Cerebellar cortex (tissue), 1 donor: Measurements from ENCODE around the gene IRGQ.
"Not testable (repeated sequence)": the region's sequence is repeated elsewhere in the genome, so short reads cannot be mapped to it uniquely, and the experiment has no call there.

Experiments
- DNase-seq: peaks from one replicate; pipeline ENCODE4 v3.0.0-alpha.2; 2015; ENCODE audit warnings: low spot score

Gene IRGQ

DNA sequence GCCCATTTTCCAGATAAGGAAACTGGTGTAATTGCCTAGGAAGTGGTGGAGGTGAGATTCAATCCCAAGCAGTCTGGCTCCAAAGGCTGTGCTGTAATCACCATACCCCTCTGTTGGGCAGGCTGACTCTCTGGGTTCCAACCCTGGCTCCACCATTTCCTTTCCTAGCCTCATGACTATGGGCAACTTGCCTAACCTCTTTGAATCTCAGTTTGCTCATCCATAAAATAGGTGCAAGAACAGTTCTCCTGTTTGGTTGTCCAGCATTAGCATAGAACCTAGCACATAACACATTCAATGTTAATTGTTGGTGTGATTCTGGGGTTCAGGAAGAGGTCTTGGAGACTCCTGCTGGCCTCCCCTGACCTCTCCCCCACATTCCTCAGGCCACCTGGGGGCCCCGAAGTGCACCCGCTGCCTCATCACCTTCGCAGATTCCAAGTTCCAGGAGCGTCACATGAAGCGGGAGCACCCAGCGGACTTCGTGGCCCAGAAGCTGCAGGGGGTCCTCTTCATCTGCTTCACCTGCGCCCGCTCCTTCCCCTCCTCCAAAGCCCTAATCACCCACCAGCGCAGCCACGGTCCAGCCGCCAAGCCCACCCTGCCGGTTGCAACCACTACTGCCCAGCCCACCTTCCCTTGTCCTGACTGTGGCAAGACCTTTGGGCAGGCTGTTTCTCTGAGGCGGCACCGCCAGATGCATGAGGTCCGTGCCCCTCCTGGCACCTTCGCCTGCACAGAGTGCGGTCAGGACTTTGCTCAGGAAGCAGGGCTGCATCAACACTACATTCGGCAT is 2.7 kb upstream of the IRGQ start:
- no peak for DNase-seq

DNA sequence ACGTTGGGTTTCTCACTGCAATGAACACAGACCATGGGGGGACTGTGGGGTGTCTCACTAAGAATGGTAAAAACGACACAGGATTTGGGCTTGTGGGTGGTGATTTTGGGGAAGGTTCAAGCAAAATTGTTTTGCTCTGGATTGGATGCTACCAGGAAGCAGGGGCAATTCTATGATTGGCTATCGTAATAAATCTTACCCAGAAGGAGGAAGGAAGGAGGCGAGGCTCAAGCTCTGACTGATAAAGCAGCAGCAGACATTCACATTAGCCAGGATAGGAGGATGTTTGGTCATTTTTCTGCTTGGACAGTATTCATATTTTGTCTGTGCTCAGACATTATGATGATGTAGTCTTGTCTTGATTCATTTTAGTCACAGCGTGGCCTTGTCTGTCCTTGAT is 1.9 kb upstream of the IRGQ start:
- DNase-seq: no peak

DNA sequence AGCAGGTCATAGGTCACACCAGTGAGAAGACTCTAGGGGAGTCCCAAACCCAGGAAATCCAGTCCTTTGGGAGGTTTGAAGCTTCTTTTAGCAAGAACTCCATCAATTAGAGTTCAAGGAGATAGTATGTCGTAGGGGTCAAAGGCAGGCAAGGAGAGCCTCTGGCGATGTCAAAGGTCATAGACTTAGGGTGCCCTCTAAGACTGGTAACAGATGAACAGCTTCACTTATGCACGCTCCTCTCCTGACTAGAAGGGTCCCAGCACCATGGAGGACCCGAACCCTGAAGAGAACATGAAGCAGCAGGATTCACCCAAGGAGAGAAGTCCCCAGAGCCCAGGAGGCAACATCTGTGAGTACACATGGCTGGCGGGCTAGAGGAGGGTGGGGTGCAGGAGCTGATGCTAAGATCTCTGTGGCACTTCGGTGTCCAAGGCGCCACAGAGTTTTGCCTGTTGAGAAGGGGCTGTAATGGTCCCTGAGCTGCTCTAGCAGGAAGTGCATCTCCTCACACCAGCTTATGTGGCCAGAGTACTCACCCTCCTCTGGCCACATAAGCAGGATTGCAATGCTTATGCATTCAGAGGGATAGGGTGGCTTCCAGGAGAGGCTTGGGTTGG is 1.0 kb upstream of the IRGQ start:
- peak; percentile 24 for DNase-seq

GRCh38 chr19:43595605-43595998 is 332 bp downstream of the IRGQ start:
- DNase-seq: no peak

DNA sequence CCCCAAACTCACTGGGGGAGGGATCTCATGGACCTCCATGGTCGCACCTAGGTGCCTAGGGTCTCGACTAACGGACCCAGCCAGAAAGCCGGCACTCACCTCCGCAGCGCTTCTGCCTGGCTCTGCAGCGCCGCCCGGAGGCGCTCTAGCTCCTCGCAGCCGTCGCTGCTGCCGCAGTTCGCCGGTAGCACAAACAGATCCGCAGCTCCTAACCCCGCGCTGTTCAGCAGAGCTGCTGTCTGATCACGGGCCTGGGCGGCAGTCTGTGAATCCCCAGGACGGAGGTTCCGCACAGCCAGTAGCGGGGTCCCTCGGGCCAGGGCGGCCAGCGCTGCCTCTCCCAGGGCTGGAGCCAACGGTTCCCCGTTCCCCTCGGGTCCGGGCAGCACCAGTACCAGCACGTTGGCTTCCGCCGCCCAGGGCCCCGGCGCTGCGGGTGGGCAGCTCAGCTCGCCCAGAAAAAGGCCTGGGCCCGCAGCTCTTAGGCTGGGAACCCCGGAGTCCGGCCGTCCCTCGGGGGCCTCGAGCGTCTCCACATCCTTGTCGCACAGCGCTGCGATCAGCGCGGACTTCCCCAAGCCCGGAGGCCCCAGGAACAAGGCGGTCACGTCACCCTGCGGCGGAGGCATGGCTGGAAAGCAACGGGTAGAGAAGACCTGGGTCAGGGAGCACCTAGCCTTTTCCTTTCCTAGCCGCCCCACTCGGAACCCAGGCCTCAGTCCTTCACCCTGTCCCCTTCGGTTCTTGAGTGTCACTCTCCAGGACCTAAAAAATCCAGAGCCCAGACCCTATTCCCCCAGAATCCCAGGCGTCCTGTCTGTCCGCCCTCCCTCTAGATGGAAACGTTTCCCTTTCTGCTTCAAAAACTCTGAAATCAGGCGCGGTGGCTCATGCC is 977 bp downstream of the IRGQ start:
- DNase-seq: peak; percentile 61

DNA sequence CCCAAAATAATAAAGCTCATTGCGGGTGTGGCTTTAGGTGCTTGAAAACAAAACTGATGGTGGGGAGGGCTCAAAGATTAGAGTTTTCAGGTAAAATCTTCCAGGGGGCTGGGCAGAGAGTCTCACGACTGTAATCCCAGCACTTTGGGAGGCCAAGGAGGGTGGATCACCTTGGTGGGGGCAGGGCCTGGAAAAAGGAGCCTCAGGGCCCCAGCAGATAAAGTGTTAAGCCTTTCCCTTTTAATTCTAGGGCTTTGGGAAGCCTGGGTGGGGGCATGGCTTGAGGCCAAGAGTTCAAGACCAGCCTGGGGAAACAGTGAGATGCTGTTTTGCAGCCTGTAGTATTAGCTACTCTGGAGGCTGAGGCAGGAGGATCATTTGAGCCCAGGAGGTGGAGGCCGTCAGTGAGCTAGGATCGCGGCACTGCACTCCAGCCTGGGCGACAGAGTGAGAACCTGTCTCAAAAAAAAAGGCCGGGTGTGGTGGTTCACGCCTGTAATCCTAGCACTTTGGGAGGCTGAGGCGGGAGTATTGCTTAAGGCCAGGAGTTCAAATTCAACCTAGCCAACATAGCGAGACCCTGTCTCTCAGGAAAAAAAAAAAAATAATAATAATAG is 1.7 kb downstream of the IRGQ start:
- DNase-seq: no peak

DNA sequence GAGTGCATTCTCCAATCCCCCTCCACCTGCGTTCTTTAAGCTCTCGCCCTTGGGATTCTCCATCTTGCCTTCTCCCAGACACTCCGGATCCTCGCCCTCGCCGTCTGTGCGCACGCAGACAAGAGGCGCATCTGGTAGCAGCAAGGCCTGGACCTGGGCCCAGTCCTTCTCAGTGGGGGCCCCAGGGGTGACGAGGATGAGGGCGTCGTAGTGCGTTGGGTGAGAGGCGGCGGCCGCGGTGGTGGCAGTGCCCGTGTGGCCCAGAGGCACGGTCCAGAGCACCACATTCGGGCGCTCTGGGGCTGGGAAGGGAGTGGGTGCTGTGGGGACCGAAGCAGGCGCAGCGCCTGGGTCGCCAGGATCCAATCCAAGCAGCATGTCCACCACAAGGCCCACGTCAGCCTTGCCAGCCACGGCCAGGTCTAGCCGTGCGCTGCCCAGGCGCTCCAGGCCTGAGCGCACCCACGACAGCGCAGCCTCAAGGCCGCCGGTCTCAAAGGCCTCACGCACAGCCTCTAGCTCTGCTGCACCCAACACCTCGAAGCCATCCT is 3.1 kb downstream of the IRGQ start:
- no peak for DNase-seq

DNA sequence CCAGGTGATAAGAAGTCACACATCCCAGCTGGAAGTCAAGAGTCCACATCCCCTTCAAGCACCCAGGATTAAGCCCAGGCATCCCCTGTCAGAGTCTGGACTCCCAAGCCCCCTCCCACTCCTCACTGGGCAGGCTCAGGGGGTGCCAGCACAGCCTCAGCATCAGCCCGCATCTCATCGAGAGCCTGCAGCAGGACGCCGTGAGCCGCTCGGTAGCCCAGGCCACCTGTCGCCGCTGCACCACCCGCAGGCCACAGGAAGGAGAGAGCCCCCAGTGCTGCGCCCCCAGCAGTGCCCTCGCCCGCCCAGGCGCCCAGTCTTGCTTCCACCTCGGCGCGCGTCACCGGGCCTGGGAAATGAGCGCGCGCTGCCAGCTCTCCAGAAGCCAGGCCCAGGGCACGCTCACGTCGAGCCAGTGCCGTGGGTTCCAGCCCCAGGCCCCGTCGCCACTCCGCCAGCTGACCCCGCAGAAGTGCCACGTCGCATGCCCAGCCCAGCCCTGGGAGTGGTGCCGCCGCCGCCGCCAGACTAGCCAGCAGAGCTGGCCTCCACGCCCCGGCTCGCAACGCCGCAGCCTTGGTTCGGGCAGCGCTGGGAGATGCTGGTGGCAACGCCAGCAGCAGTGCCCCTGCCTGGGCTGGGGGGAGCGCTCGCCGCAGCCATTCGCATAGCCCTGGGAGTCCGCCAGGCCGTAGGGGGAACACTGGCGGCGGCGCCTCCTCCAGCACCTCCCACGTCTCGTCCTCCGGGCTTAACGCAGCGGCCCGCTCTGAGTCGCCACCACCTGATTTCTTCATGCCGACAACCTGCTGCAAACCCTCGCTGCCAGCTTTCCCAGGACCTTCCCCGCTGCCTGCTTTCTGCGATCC is 3.8 kb downstream of the IRGQ start:
- DNase-seq: no peak

DNA sequence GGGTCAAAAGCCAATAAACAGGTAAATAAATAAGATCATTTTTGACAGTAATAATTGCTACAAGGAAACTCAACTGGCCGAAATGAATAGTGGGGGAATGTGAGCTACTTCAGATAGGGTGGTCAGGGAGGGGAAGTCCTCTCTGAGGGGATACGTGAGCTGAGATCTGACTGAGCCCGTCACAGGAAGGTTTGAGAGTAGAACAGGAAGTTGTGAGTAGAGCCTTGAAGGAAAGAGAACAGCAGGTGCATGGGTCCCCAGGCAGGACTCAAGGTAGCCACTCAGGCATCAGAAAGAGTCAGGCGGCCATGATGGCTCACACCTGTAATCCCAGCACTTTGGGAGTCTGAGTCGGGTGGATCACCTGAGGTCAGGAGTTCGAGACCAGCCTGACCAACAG is 6.3 kb downstream of the IRGQ start:
- DNase-seq: no peak

- DNase-seq: no peak
These were observed 6.7 kb downstream of the IRGQ start for GRCh38 chr19:43589277-43589676.

GRCh38 chr19:43587029-43587428 is 8.9 kb downstream of the IRGQ start:
- DNase-seq: not testable (repeated sequence)

DNA sequence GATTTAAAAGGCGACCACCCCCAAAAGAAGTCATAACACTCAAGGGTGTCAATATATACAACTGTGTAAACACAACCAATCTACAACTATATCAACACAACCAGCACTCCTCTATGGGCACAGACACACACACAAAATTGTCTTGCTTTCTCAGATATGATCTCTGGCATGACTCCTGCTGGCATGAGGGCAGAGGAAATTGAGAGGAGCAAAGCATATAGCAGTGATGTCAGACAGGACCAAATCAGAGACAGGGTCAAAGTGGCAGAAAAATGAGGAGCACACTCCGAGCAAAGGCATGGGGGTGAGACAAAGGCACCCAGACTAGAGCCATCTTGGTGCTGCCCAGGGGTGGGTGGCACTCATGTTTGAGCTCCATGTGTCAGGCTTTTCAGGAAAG is 9.6 kb downstream of the IRGQ start:
- DNase-seq: no peak

- DNase-seq: no peak
These were observed 11.4 kb downstream of the IRGQ start for GRCh38 chr19:43584484-43584883.

DNA sequence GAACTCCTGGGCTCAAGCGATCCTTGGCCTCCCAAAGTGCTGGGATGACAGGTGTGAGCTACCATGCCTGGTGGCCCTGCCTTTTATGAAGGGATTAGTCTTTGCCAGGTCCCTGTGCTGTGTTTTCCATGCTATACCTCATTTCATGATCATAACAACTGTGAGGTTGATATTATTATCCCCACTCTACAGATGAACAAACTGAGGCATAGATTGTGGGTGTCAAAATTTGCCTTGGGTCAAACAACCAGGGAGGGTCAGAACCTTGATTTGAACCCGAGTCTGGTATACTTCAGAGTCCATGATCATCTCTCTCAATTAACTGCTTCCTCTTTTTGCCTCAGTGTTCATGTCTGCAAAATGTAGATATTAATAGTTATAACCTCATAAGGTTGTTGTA is 13.4 kb downstream of the IRGQ start:
- no peak for DNase-seq

DNA sequence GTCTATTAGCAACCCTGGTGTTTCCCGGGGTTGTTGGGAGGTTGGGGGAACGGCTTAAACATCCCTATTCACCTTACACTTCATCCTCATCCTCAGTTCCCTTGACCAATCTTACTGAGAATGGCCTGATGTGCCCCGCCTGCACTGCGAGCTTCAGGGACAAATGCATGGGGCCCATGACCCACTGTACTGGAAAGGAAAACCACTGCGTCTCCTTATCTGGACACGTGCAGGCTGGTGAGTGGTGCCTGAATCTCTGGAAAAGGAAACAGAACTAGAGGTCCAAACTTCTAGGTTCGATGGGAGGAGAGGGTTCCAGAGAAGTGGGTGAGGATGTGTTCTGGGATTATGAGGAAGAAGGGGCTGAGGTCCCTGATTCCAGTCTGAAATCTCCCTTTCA is 14.5 kb downstream of the IRGQ start:
- no peak for DNase-seq

GRCh38 chr19:43578787-43579186 is 17.1 kb downstream of the IRGQ start:
- no peak for DNase-seq

- no peak for DNase-seq
These were observed 19.7 kb downstream of the IRGQ start for GRCh38 chr19:43575955-43576878.

GRCh38 chr19:43575156-43575950 is 20.6 kb downstream of the IRGQ start, which contains the start of the genes PINLYP and XRCC1:
PINLYP (plus strand) TSS chr19:43575801; CDS start chr19:43577192, 1,391 bp downstream.
XRCC1 (minus strand) TSS chr19:43575527; CDS start chr19:43575458, 69 bp downstream.
- peak; percentile 100 for DNase-seq
